ENCODE data around the gene GNAI2. TPM values are rescaled to one million over a fixed set of nuclear protein-coding genes. Genes with fewer than 3 reads are reported as not detected.

Gene GNAI2
- total RNA-seq, 1 experiment from 2014 or later: 62.0 TPM

DNA sequence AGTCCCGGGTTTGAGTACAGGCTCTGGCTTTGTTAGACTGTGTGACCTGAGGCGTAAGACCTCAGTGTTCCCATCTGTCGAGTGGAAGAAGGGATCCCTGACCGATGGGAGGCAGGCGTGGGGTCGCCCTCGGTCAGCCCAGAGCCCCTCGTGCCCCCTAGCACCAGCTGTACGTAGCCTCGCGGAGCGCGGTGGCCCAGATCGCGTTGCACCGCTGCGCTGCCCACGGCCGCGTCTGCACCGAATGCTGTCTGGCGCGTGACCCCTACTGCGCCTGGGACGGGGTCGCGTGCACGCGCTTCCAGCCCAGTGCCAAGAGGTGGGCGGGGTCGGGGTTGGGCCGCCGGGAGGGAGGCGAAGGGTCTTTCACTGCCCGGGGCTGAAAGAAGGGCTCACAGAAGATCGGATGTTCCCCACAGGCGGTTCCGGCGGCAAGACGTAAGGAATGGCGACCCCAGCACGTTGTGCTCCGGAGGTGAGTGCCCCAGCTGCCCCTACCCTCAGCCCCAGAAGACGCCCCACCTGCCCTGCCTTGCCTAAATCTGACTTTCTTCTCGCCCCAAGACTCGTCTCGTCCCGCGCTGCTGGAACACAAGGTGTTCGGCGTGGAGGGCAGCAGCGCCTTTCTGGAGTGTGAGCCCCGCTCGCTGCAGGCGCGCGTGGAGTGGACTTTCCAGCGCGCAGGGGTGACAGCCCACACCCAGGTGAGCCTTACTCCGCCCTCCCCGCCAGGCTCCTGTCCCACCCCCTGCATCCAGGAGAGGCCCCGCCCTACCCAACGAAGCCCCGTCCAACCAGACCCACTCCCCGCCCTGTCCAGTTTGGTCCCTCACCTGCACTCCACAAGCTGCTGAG, 39.4 kb downstream of the GNAI2 start:
- Histone ChIP-seq H3K36me3 (ENCODE audit: control insufficient read depth, insufficient read depth, low read length) (peaks cover 2% of the 10 kb centered on the region), H3K9me3 (no peaks in the 10 kb centered on the region), H3K27me3 (replicated peaks; ENCODE audit: control insufficient read depth, insufficient read depth, low read length) (no peaks in the 10 kb centered on the region), H3K4me3 (ENCODE audit: low read depth, low read length) (no peak overlapping the region), H3K4me1 (peaks cover 33% of the 10 kb centered on the region)
- peaks cover 8% of the 10 kb centered on the region for H3K36me3 Mint-ChIP-seq (ENCODE audit: insufficient read depth, unreplicated experiment)
- no peak overlapping the region for H3K27ac Mint-ChIP-seq (ENCODE audit: unreplicated experiment)
- ChIA-PET POLR2A (no interaction called here), CTCF (interaction anchor here (1.3 kb wide), 1 partner anchor 17 kb away, joined by 4 read pairs; no protein-coding TSS in a partner anchor)
- H3K9me3 Mint-ChIP-seq (ENCODE audit: unreplicated experiment): no peaks in the 10 kb centered on the region
- H3K4me3 Mint-ChIP-seq (ENCODE audit: unreplicated experiment): no peak overlapping the region
- no peaks in the 10 kb centered on the region for H3K27me3 Mint-ChIP-seq (ENCODE audit: insufficient read depth, unreplicated experiment)
- TF ChIP-seq, protein P1, sequence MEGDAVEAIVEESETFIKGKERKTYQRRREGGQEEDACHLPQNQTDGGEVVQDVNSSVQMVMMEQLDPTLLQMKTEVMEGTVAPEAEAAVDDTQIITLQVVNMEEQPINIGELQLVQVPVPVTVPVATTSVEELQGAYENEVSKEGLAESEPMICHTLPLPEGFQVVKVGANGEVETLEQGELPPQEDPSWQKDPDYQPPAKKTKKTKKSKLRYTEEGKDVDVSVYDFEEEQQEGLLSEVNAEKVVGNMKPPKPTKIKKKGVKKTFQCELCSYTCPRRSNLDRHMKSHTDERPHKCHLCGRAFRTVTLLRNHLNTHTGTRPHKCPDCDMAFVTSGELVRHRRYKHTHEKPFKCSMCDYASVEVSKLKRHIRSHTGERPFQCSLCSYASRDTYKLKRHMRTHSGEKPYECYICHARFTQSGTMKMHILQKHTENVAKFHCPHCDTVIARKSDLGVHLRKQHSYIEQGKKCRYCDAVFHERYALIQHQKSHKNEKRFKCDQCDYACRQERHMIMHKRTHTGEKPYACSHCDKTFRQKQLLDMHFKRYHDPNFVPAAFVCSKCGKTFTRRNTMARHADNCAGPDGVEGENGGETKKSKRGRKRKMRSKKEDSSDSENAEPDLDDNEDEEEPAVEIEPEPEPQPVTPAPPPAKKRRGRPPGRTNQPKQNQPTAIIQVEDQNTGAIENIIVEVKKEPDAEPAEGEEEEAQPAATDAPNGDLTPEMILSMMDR (IDR thresholded peaks at IDR 0.05; ENCODE audit: insufficient read depth in 1 of 2, low read depth in 1 of 2, low read length in 1 of 2, severe bottlenecking in 1 of 2, unreplicated experiment in 1 of 2): no peak
- BruUV-seq (replicated peaks): no TSS peak
- no peak for DNase-seq
- intact Hi-C loops (cut with micrococcal nuclease; ENCODE audit: unreplicated experiment): no loop called here
- peaks cover 16% of the 10 kb centered on the region for H3K4me1 Mint-ChIP-seq (ENCODE audit: low read depth, unreplicated experiment)

DNA sequence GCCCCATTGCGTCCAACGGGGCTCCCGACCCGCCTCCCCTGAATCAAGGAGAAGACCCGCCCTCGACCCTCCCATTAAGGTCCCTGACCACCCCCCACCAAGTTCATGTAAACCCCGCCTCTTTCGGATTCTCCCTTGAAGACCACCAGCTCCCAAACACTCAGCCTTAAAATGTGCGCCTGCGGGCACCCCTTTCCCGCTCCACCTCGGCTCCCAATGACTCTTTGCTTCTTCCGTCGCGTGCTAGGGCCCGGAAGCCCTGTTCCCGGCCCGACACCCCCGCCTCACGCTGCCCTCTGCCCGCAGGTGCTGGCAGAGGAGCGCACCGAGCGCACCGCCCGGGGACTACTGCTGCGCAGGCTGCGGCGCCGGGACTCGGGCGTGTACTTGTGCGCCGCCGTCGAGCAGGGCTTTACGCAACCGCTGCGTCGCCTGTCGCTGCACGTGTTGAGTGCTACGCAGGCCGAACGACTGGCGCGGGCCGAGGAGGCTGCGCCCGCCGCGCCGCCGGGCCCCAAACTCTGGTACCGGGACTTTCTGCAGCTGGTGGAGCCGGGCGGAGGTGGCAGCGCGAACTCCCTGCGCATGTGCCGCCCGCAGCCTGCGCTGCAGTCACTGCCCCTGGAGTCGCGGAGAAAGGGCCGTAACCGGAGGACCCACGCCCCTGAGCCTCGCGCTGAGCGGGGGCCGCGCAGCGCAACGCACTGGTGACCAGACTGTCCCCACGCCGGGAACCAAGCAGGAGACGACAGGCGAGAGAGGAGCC, 40.2 kb downstream of the GNAI2 start:
- H3K9me3 Mint-ChIP-seq (ENCODE audit: unreplicated experiment): no peaks in the 10 kb centered on the region
- no peaks in the 10 kb centered on the region for H3K27me3 Mint-ChIP-seq (ENCODE audit: insufficient read depth, unreplicated experiment)
- ChIA-PET POLR2A (interaction anchor here (0.6 kb wide), 1 partner anchor 52 kb away, joined by 3 read pairs; the partner anchor contains the start of gene TUSC2), CTCF (no interaction called here)
- H3K4me3 Mint-ChIP-seq (ENCODE audit: unreplicated experiment): no peak overlapping the region
- TF ChIP-seq, protein P1 (IDR thresholded peaks at IDR 0.05; ENCODE audit: insufficient read depth in 1 of 2, low read depth in 1 of 2, low read length in 1 of 2, severe bottlenecking in 1 of 2, unreplicated experiment in 1 of 2): no peak
- H3K4me1 Mint-ChIP-seq (ENCODE audit: low read depth, unreplicated experiment): peaks cover 16% of the 10 kb centered on the region
- H3K27ac Mint-ChIP-seq (ENCODE audit: unreplicated experiment): no peak overlapping the region
- Histone ChIP-seq H3K4me1 (peaks cover 25% of the 10 kb centered on the region), H3K36me3 (ENCODE audit: control insufficient read depth, insufficient read depth, low read length) (peaks cover 2% of the 10 kb centered on the region), H3K9me3 (no peaks in the 10 kb centered on the region), H3K27me3 (replicated peaks; ENCODE audit: control insufficient read depth, insufficient read depth, low read length) (no peaks in the 10 kb centered on the region), H3K4me3 (ENCODE audit: low read depth, low read length) (no peak overlapping the region)
- peaks cover 8% of the 10 kb centered on the region for H3K36me3 Mint-ChIP-seq (ENCODE audit: insufficient read depth, unreplicated experiment)
- BruUV-seq (replicated peaks): no TSS peak
- no peak for DNase-seq
- intact Hi-C loops (cut with micrococcal nuclease; ENCODE audit: unreplicated experiment): no loop called here

DNA sequence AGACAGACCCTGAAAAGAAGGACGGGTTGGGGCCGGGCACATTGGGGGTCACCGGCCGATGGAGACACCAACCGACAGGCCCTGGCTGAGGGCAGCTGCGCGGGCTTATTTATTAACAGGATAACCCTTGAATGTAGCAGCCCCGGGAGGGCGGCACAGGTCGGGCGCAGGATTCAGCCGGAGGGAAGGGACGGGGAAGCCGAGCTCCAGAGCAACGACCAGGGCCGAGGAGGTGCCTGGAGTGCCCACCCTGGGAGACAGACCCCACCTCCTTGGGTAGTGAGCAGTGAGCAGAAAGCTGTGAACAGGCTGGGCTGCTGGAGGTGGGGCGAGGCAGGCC, 40.7 kb downstream of the GNAI2 start:
- Histone ChIP-seq H3K4me3 (ENCODE audit: low read depth, low read length) (no peak overlapping the region), H3K4me1 (peaks cover 19% of the 10 kb centered on the region), H3K27me3 (replicated peaks; ENCODE audit: control insufficient read depth, insufficient read depth, low read length) (no peaks in the 10 kb centered on the region), H3K9me3 (no peaks in the 10 kb centered on the region), H3K36me3 (ENCODE audit: control insufficient read depth, insufficient read depth, low read length) (peaks cover 2% of the 10 kb centered on the region)
- CTCF ChIA-PET: interaction anchor here (0.6 kb wide), 1 partner anchor 87 kb away, joined by 4 read pairs; no protein-coding TSS in a partner anchor
- TF ChIP-seq, protein P1 (IDR thresholded peaks at IDR 0.05; ENCODE audit: insufficient read depth in 1 of 2, low read depth in 1 of 2, low read length in 1 of 2, severe bottlenecking in 1 of 2, unreplicated experiment in 1 of 2): no peak
- peaks cover 8% of the 10 kb centered on the region for H3K36me3 Mint-ChIP-seq (ENCODE audit: insufficient read depth, unreplicated experiment)
- no TSS peak for BruUV-seq (replicated peaks)
- H3K27ac Mint-ChIP-seq (ENCODE audit: unreplicated experiment): no peak overlapping the region
- POLR2A ChIA-PET: no interaction called here
- H3K4me1 Mint-ChIP-seq (ENCODE audit: low read depth, unreplicated experiment): peaks cover 10% of the 10 kb centered on the region
- DNase-seq: no peak
- H3K27me3 Mint-ChIP-seq (ENCODE audit: insufficient read depth, unreplicated experiment): no peaks in the 10 kb centered on the region
- no peak overlapping the region for H3K4me3 Mint-ChIP-seq (ENCODE audit: unreplicated experiment)
- no peaks in the 10 kb centered on the region for H3K9me3 Mint-ChIP-seq (ENCODE audit: unreplicated experiment)
- intact Hi-C loops (cut with micrococcal nuclease; ENCODE audit: unreplicated experiment): no loop called here
